ENCODE results near the gene TMEM175.

GRCh38 chr4:978957-979701 is 46.9 kb downstream of the TMEM175 start:
- TF ChIP-seq POLR2A (IDR thresholded peaks at IDR 0.05) (no peak), POLR2AphosphoS5 (IDR thresholded peaks at IDR 0.05) (no peak)
